Measurements from ENCODE around the gene NDUFA7.

GRCh38 chr19:8305798-8306197, 15.4 kb downstream of the NDUFA7 start:
- TF ChIP-seq, protein P1, sequence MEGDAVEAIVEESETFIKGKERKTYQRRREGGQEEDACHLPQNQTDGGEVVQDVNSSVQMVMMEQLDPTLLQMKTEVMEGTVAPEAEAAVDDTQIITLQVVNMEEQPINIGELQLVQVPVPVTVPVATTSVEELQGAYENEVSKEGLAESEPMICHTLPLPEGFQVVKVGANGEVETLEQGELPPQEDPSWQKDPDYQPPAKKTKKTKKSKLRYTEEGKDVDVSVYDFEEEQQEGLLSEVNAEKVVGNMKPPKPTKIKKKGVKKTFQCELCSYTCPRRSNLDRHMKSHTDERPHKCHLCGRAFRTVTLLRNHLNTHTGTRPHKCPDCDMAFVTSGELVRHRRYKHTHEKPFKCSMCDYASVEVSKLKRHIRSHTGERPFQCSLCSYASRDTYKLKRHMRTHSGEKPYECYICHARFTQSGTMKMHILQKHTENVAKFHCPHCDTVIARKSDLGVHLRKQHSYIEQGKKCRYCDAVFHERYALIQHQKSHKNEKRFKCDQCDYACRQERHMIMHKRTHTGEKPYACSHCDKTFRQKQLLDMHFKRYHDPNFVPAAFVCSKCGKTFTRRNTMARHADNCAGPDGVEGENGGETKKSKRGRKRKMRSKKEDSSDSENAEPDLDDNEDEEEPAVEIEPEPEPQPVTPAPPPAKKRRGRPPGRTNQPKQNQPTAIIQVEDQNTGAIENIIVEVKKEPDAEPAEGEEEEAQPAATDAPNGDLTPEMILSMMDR (IDR thresholded peaks at IDR 0.05 in 4 of 5, conservative IDR thresholded peaks at IDR 0.05 in 1 of 5) = no peak
- TF ChIP-seq POLR2A (IDR thresholded peaks at IDR 0.05) = no peak

Measured in gastrocnemius medialis (tissue), 4 donors.